ENCODE data around the gene FAM9C.

Gene FAM9C

GRCh38 chrX:12997906-12998687 is 46.3 kb downstream of the FAM9C start:
- H2AFZ ChIP-seq (ENCODE audit: low read depth) = peak overlapping the region; percentile 58
- TF ChIP-seq, protein P1, sequence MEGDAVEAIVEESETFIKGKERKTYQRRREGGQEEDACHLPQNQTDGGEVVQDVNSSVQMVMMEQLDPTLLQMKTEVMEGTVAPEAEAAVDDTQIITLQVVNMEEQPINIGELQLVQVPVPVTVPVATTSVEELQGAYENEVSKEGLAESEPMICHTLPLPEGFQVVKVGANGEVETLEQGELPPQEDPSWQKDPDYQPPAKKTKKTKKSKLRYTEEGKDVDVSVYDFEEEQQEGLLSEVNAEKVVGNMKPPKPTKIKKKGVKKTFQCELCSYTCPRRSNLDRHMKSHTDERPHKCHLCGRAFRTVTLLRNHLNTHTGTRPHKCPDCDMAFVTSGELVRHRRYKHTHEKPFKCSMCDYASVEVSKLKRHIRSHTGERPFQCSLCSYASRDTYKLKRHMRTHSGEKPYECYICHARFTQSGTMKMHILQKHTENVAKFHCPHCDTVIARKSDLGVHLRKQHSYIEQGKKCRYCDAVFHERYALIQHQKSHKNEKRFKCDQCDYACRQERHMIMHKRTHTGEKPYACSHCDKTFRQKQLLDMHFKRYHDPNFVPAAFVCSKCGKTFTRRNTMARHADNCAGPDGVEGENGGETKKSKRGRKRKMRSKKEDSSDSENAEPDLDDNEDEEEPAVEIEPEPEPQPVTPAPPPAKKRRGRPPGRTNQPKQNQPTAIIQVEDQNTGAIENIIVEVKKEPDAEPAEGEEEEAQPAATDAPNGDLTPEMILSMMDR (conservative IDR thresholded peaks at IDR 0.05; ENCODE audit: low read depth, low read length) = no peak
- H3K4me3 ChIP-seq (IDR thresholded peaks at IDR 0.05; ENCODE audit: insufficient read depth, low read depth, low read length) = no peak overlapping the region
- H4K20me1 ChIP-seq (ENCODE audit: insufficient read depth) = no peaks in the 10 kb centered on the region
- H3K36me3 ChIP-seq (ENCODE audit: insufficient read depth) = no peaks in the 10 kb centered on the region
- H3K27me3 ChIP-seq (ENCODE audit: insufficient read depth, low read depth) = no peaks in the 10 kb centered on the region
- H3K9ac ChIP-seq = peak overlapping the region; percentile 51; the same call in 1 of the 2 replicates
- H3K79me2 ChIP-seq (ENCODE audit: insufficient read depth, low read depth) = no peaks in the 10 kb centered on the region
- peaks cover 61% of the 10 kb centered on the region for H3K4me1 ChIP-seq (ENCODE audit: low read depth, poor library complexity, severe bottlenecking)
- H3K27ac ChIP-seq = peak overlapping the region; percentile 79
- H3K4me2 ChIP-seq = peak overlapping the region; percentile 57; the same call in 1 of the 2 replicates

DNA sequence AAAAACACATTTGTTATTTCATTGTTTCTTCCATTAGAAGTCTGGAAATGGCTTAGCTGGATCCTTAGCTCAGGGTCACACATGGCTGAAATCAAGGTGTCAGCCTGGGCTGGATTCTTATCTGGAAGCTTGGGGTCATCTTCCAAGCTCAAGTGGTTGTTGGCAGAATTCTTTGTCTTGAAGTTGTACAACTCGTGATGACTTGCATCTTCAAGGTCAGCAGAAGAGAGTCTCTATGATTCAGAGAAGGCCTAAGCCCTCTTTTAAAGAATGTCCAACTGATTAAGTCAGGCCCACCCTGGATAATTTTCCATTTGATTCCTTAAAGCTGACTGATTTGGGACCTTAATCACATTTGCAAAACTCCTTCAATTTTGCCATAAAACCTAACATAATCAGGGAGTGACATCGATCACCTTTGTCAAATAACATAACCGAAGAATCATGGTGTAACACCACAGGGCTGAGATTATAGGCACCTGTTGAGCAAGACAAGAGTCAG is 47.4 kb downstream of the FAM9C start:
- peak overlapping the region; percentile 79; the same call in 1 of the 2 replicates for H3K27ac ChIP-seq
- no peaks in the 10 kb centered on the region for H4K20me1 ChIP-seq (ENCODE audit: insufficient read depth)
- TF ChIP-seq, protein P1 (conservative IDR thresholded peaks at IDR 0.05; ENCODE audit: low read depth, low read length) = no peak
- H3K36me3 ChIP-seq (ENCODE audit: insufficient read depth) = no peaks in the 10 kb centered on the region
- H3K4me3 ChIP-seq (IDR thresholded peaks at IDR 0.05; ENCODE audit: insufficient read depth, low read depth, low read length) = no peak overlapping the region
- H3K4me2 ChIP-seq = no peak overlapping the region
- H3K27me3 ChIP-seq (ENCODE audit: insufficient read depth, low read depth) = no peaks in the 10 kb centered on the region
- peaks cover 51% of the 10 kb centered on the region for H3K4me1 ChIP-seq (ENCODE audit: low read depth, poor library complexity, severe bottlenecking)
- H3K9ac ChIP-seq = no peak overlapping the region
- H3K79me2 ChIP-seq (ENCODE audit: insufficient read depth, low read depth) = no peaks in the 10 kb centered on the region
- no peak overlapping the region for H2AFZ ChIP-seq (ENCODE audit: low read depth)

DNA sequence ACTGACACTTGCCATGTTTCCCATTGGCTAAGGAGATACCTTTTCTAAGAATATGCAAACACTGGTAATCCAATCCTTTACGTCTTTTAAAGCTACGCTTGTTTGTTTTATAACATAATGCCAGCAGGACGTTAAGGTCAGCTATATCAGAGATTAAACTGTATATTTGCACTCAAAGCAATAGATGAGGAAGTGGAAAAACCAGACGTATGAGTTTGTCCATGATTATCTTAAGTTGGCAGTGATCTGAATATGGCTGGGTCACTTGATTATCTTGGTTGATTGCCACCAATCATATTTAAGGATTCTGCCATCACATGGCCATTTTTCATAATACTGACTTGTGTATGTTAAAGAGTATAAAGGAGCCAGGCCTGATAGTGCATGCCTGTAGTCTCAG is 50.1 kb downstream of the FAM9C start:
- H3K27me3 ChIP-seq (ENCODE audit: insufficient read depth, low read depth) = no peaks in the 10 kb centered on the region
- H2AFZ ChIP-seq (ENCODE audit: low read depth) = no peak overlapping the region
- no peaks in the 10 kb centered on the region for H3K36me3 ChIP-seq (ENCODE audit: insufficient read depth)
- H3K4me2 ChIP-seq = no peak overlapping the region
- TF ChIP-seq, protein P1 (conservative IDR thresholded peaks at IDR 0.05; ENCODE audit: low read depth, low read length) = no peak
- H3K4me3 ChIP-seq (IDR thresholded peaks at IDR 0.05; ENCODE audit: insufficient read depth, low read depth, low read length) = no peak overlapping the region
- H3K79me2 ChIP-seq (ENCODE audit: insufficient read depth, low read depth) = no peaks in the 10 kb centered on the region
- no peak overlapping the region for H3K9ac ChIP-seq
- no peaks in the 10 kb centered on the region for H4K20me1 ChIP-seq (ENCODE audit: insufficient read depth)
- H3K27ac ChIP-seq = no peak overlapping the region
- H3K4me1 ChIP-seq (ENCODE audit: low read depth, poor library complexity, severe bottlenecking) = peaks cover 35% of the 10 kb centered on the region

GRCh38 chrX:12993826-12994225 is 50.6 kb downstream of the FAM9C start:
- Histone ChIP-seq H3K4me2 (no peak overlapping the region), H3K27ac (no peak overlapping the region)
- TF ChIP-seq, protein P1 (conservative IDR thresholded peaks at IDR 0.05; ENCODE audit: low read depth, low read length) = no peak

More at GRCh38 chrX:12993826-12994225, 50.6 kb downstream of the FAM9C start:
- no peaks in the 10 kb centered on the region for H3K27me3 ChIP-seq (ENCODE audit: insufficient read depth, low read depth)
- H4K20me1 ChIP-seq (ENCODE audit: insufficient read depth) = no peaks in the 10 kb centered on the region
- no peaks in the 10 kb centered on the region for H3K36me3 ChIP-seq (ENCODE audit: insufficient read depth)
- no peak overlapping the region for H3K4me3 ChIP-seq (IDR thresholded peaks at IDR 0.05; ENCODE audit: insufficient read depth, low read depth, low read length)
- H2AFZ ChIP-seq (ENCODE audit: low read depth) = no peak overlapping the region
- H3K79me2 ChIP-seq (ENCODE audit: insufficient read depth, low read depth) = no peaks in the 10 kb centered on the region
- H3K4me1 ChIP-seq (ENCODE audit: low read depth, poor library complexity, severe bottlenecking) = peaks cover 35% of the 10 kb centered on the region
- no peak overlapping the region for H3K9ac ChIP-seq

Data from KMS-11 (cell line).